K562 (cell line): Measurements from ENCODE around the gene ERC2. TPM values are rescaled to one million over a fixed set of nuclear protein-coding genes. Genes with fewer than 3 reads are reported as not detected.

Source experiments
- ATAC-seq: fragments of 200-7000 bp; cut with Tn5 transposase; 3 replicates; pipeline ENCODE4 v1.9.1; 2020; ENCODE audit warnings: moderate library complexity
- BruUV-seq: library from RNA; stranded (reverse); fragments of 400-500 nt; replicated peaks from 2 replicates; lab custom pipeline; 2021; lab: Mats Ljungman, UMichigan
- CTCF ChIA-PET: fragments of 300-600 bp; formaldehyde crosslinking; extraction: SDS; loops from one replicate; lab custom pipeline; 2021; ENCODE audit warnings: low intra/inter-chr PET ratio; lab: Yijun Ruan, JAX
- POLR2A ChIA-PET: fragments of 300-600, 350-650 bp; sonication (Branson Sonifier 250); formaldehyde crosslinking; extraction: SDS; loops from one replicate; lab custom pipeline; 2021; ENCODE audit warnings: antibody characterized with exemption, inconsistent platforms; lab: Yijun Ruan, JAX
- DNase-seq, 4 experiments: peaks; one replicate each; pipeline versions ENCODE4 v3.0.0 to v3.0.0-alpha.2; 2011 to 2018; ENCODE audit warnings: low spot score in 3 of 4, mixed read lengths in 3 of 4; ENCODE audit errors: extremely low read depth in 1 of 4
- FAIRE-seq: peaks from 2 replicates; lab custom pipeline; 2011; peaks lifted over from hg19 to GRCh38; lab: Jason Lieb, UNC
- H2AFZ ChIP-seq: 2 replicates; pipeline ENCODE4 v1.6.0; 2011; ENCODE audit warnings: low read depth, low read length, control low read depth, inconsistent platforms
- H3K27ac ChIP-seq: fragments of 200-600 bp; 3 replicates; pipeline ENCODE4 v1.8.0; 2011; ENCODE audit warnings: low read depth, mild to moderate bottlenecking, control low read depth, inconsistent platforms, low read length, moderate library complexity, mixed read lengths; ENCODE audit errors: extremely low read depth
- H3K27me3 ChIP-seq, 2 experiments: fragments of 300-600 bp in 1 of 2; 2 replicates in 1 of 2; 3 replicates in 1 of 2; pipeline versions ENCODE4 v1.6.0 to v1.8.0; 2011; ENCODE audit warnings: inconsistent platforms in 2 of 2, low read length in 2 of 2, mild to moderate bottlenecking in 1 of 2, mixed read lengths in 1 of 2, moderate library complexity in 1 of 2; ENCODE audit not compliant: control insufficient read depth in 2 of 2, insufficient read depth in 2 of 2
- H3K36me3 ChIP-seq: fragments of 300-600 bp; 3 replicates; pipeline ENCODE4 v1.8.0; 2011; ENCODE audit warnings: mild to moderate bottlenecking, low read length, inconsistent platforms; ENCODE audit not compliant: control insufficient read depth, insufficient read depth
- H3K4me1 ChIP-seq, 2 experiments: fragments of 200-600 bp in 1 of 2; replicated peaks in 1 of 2; 2 replicates in 1 of 2; 3 replicates in 1 of 2; pipeline versions ENCODE4 v1.5.1 to v1.8.0; 2011; ENCODE audit warnings: inconsistent platforms in 2 of 2, low read length in 2 of 2, mild to moderate bottlenecking in 1 of 2, mixed read lengths in 1 of 2, moderate library complexity in 1 of 2; ENCODE audit not compliant: control insufficient read depth in 2 of 2, insufficient read depth in 2 of 2
- H3K4me2 ChIP-seq: 2 replicates; pipeline ENCODE4 v1.6.1; 2011; ENCODE audit warnings: low read length, control low read depth, inconsistent platforms, mixed read lengths; ENCODE audit not compliant: insufficient read depth
- H3K4me3 ChIP-seq: fragments of 200-600 bp; sonication (generic), shearing (Covaris generic); 2 replicates; pipeline ENCODE4 v1.5.1; 2016; ENCODE audit warnings: control low read depth, inconsistent platforms
- H3K79me2 ChIP-seq: fragments of 200-600 bp; 3 replicates; pipeline ENCODE4 v1.8.0; 2011; ENCODE audit warnings: low read length, inconsistent platforms; ENCODE audit not compliant: control insufficient read depth, insufficient read depth
- H3K9ac ChIP-seq, 2 experiments: 2 replicates each; pipeline versions ENCODE4 v1.6.0 to v1.6.1; 2011; ENCODE audit warnings: low read depth in 2 of 2, low read length in 2 of 2, control low read depth in 1 of 2, inconsistent platforms in 1 of 2, mild to moderate bottlenecking in 1 of 2, mixed read lengths in 1 of 2; ENCODE audit not compliant: insufficient read depth in 1 of 2
- H3K9me1 ChIP-seq: one replicate; pipeline ENCODE4 v1.6.0; 2011; ENCODE audit warnings: inconsistent platforms, mild to moderate bottlenecking, low read length, moderate library complexity; ENCODE audit not compliant: control insufficient read depth, insufficient read depth
- H3K9me3 ChIP-seq: replicated peaks from 2 replicates; pipeline ENCODE4 v1.5.1; 2011; ENCODE audit warnings: low read depth, low read length, inconsistent platforms; ENCODE audit not compliant: control insufficient read depth, insufficient read depth
- H4K20me1 ChIP-seq: replicated peaks from 2 replicates; pipeline ENCODE4 v1.6.1; 2011; ENCODE audit warnings: low read length, inconsistent platforms, mixed read lengths; ENCODE audit not compliant: control insufficient read depth, insufficient read depth
- GTF2B ChIP-seq: IDR thresholded peaks from 2 replicates; pipeline ENCODE4 v1.6.1; 2011; ENCODE audit not compliant: insufficient read length; ENCODE audit errors: extremely low read depth
- KLF16 ChIP-seq: IDR thresholded peaks from 2 replicates; pipeline ENCODE4 v1.6.1; 2016; ENCODE audit warnings: antibody characterized with exemption
- MITF ChIP-seq: IDR thresholded peaks from 2 replicates; pipeline ENCODE4 v1.6.1; 2014; ENCODE audit warnings: antibody characterized with exemption
- RAD51 ChIP-seq: fragments of 450-650 bp; IDR thresholded peaks from 2 replicates; pipeline ENCODE4 v1.7.1; 2016; ENCODE audit warnings: low read depth, mild to moderate bottlenecking, borderline replicate concordance
- REST ChIP-seq, 2 experiments: fragments of 450-650 bp; formaldehyde crosslinking in 1 of 2; IDR thresholded peaks; 2 replicates each; pipeline versions ENCODE4 v1.4.0 to v1.6.1; 2014 to 2020; ENCODE audit warnings: mild to moderate bottlenecking in 2 of 2, borderline replicate concordance in 1 of 2, low read depth in 1 of 2
- ZNF277 ChIP-seq: fragments of 250-450 bp; sonication (Bioruptor Pico); IDR thresholded peaks from 2 replicates; pipeline ENCODE4 v1.8.0; 2022; ENCODE audit warnings: inconsistent platforms, mild to moderate bottlenecking, moderate library complexity, borderline replicate concordance
- ZNF764 ChIP-seq: fragments of 250-450 bp; sonication (Bioruptor Pico); IDR thresholded peaks from 2 replicates; pipeline ENCODE4 v1.4.0; 2020; ENCODE audit warnings: low read depth, mild to moderate bottlenecking, moderate library complexity
- whole genome bisulfite sequencing: fragments of 100-300 bp; shearing (Covaris generic); methylation state at CpG from one replicate; pipeline ENCODE4 v1.1.6; 2016; ENCODE audit warnings: low coverage, mixed read lengths; ENCODE audit not compliant: insufficient coverage; ENCODE audit errors: missing lambda C conversion rate; 5-methylcytosine and 5-hydroxymethylcytosine counted together
- in situ Hi-C: fragments of 300-500 bp; cut with MboI; formaldehyde crosslinking; loops from 4 replicates; pipeline ENCODE4 v1.15.0; 2018; ENCODE audit warnings: inconsistent platforms, mixed read lengths
- intact Hi-C: fragments of 100-400 bp; cut with micrococcal nuclease; formaldehyde crosslinking; loops from 2 replicates; pipeline ENCODE4 v1.14.2; 2022
- polyA plus RNA-seq, 8 experiments: library from polyadenylated mRNA; depleted of rRNA in 4 of 8; stranded (reverse) in 5 of 8; unstranded in 3 of 8; fragments of >200 nt; fragmentation: Nextera tagmentation in 2 of 8; fragmentation: Illumina TruSeq in 1 of 8; extraction: Ambion mirVana in 2 of 8; extraction: Trizol in 1 of 8; gene quantifications; 2 replicates each; pipeline versions ENCODE4 v1.2.1 to v1.2.3, GENCODE V29; 2011 to 2014; ENCODE audit warnings: inconsistent platforms in 1 of 8, missing spikeins in 1 of 8
- total RNA-seq, 7 experiments: library from RNA; depleted of rRNA in 6 of 7; stranded (reverse); fragments of >200 nt in 6 of 7; fragmentation: Illumina TruSeq in 2 of 7; extraction: Trizol in 2 of 7; gene quantifications; 2 replicates each; pipeline versions ENCODE4 v1.2.1 to v1.2.3, GENCODE V29; 2011 to 2021; ENCODE audit warnings: low replicate concordance in 1 of 7
- TF ChIP-seq, protein P1 (sequence below): fragments of 250-450 bp; sonication (Bioruptor Pico); IDR thresholded peaks from 2 replicates; pipeline ENCODE4 v1.5.0; 2020; ENCODE audit warnings: mild to moderate bottlenecking, borderline replicate concordance

Gene ERC2
- total and polyA plus RNA-seq, 9 of the 15 experiments (the other 6 are each of a cell fraction or from before 2014, with no cell fraction given), result 0.04 to 0.18 (median 0.07) TPM; not detected in 2

- H3K4me3 ChIP-seq, result no peak overlapping the region
- DNase-seq (no peak), FAIRE-seq (no peak), ATAC-seq (no peak)
- H3K4me2 ChIP-seq, result no peak overlapping the region
- H3K27ac ChIP-seq, result no peak overlapping the region
- WGBS, result 1% methylated on average over 6 of the region's 6 CpGs
- H3K9me1 ChIP-seq, result no peaks in the 10 kb centered on the region
- POLR2A ChIA-PET, result no interaction called here
- H3K9me3 ChIP-seq, result no peaks in the 10 kb centered on the region
- H3K79me2 ChIP-seq, result no peaks in the 10 kb centered on the region
- CTCF ChIA-PET, result no interaction called here
- intact Hi-C loops, result no loop called here
- H3K4me1 ChIP-seq, result no peaks in the 10 kb centered on the region
- H3K36me3 ChIP-seq, result no peaks in the 10 kb centered on the region
- no peak overlapping the region for H2AFZ ChIP-seq
- no TSS peak for BruUV-seq
- no peak overlapping the region for H3K9ac ChIP-seq
- no peaks in the 10 kb centered on the region for H3K27me3 ChIP-seq
- in situ Hi-C loops, result no loop called here
- no peaks in the 10 kb centered on the region for H4K20me1 ChIP-seq
- TF ChIP-seq GTF2B (no peak), MITF (no peak), KLF16 (no peak), ZNF764 (CRISPR knock-in tag) (no peak), RAD51 (no peak), REST (IDR thresholded peaks at IDR 0.05; ENCODE audit: borderline replicate concordance) (no peak), REST (CRISPR knock-in tag; IDR thresholded peaks at IDR 0.05; ENCODE audit: low read depth) (no peak), ZNF277 (CRISPR knock-in tag) (no peak)
- TF ChIP-seq, protein P1, sequence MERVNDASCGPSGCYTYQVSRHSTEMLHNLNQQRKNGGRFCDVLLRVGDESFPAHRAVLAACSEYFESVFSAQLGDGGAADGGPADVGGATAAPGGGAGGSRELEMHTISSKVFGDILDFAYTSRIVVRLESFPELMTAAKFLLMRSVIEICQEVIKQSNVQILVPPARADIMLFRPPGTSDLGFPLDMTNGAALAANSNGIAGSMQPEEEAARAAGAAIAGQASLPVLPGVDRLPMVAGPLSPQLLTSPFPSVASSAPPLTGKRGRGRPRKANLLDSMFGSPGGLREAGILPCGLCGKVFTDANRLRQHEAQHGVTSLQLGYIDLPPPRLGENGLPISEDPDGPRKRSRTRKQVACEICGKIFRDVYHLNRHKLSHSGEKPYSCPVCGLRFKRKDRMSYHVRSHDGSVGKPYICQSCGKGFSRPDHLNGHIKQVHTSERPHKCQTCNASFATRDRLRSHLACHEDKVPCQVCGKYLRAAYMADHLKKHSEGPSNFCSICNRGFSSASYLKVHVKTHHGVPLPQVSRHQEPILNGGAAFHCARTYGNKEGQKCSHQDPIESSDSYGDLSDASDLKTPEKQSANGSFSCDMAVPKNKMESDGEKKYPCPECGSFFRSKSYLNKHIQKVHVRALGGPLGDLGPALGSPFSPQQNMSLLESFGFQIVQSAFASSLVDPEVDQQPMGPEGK, result no peak
These were observed 653.0 kb downstream of the ERC2 start for GRCh38 chr3:55815262-55815661.
